Endometrial microvascular endothelial cells (primary cell): Measurements from ENCODE around the gene CEP164. TPM values are rescaled to one million over a fixed set of nuclear protein-coding genes. Genes with fewer than 3 reads are reported as not detected.

ENCODE experiments used
- in situ Hi-C: cut with HindIII; loops from 2 replicates; pipeline ENCODE4 v1.10.0; 2017; ENCODE audit warnings: low sequenced_read_pairs, low pct_unique_long_range_greater_than_20kb; ENCODE audit errors: inconsistent ontology term
- total RNA-seq: library from RNA; depleted of rRNA; stranded (reverse); fragments of >200 nt; gene quantifications from one replicate; pipeline ENCODE4 v1.2.3, GENCODE V29; 2015; ENCODE audit errors: inconsistent ontology term

The CEP164 gene
- 31.1 TPM for total RNA-seq

GRCh38 chr11:117327567-117328374 is at the start of gene CEP164:
Gene CEP164, plus strand, starts transcription at chr11:117327854. Its CDS starts 10,733 bp downstream, at chr11:117338587.
- in situ Hi-C loops, result no loop called here

GRCh38 chr11:117278347-117278746 is 49.3 kb upstream of the CEP164 start:
- in situ Hi-C loops, result no loop called here

GRCh38 chr11:117279711-117280376 is 47.8 kb upstream of the CEP164 start:
- in situ Hi-C loops, result no loop called here

GRCh38 chr11:117281159-117281558 is 46.5 kb upstream of the CEP164 start:
- in situ Hi-C loops, result no loop called here

GRCh38 chr11:117281869-117282268 is 45.8 kb upstream of the CEP164 start:
- in situ Hi-C loops, result no loop called here

GRCh38 chr11:117282956-117283355 is 44.7 kb upstream of the CEP164 start:
- in situ Hi-C loops, result no loop called here

GRCh38 chr11:117284053-117284452 is 43.6 kb upstream of the CEP164 start:
- in situ Hi-C loops, result no loop called here

GRCh38 chr11:117286588-117286987 is 41.1 kb upstream of the CEP164 start:
- in situ Hi-C loops, result no loop called here

- in situ Hi-C loops, result no loop called here
Measured at GRCh38 chr11:117287668-117288067, 40.0 kb upstream of the CEP164 start.

GRCh38 chr11:117289795-117290194 is 37.9 kb upstream of the CEP164 start:
- in situ Hi-C loops, result no loop called here

GRCh38 chr11:117290809-117291396 is 36.8 kb upstream of the CEP164 start, which contains the start of gene BACE1-AS:
Gene BACE1-AS, plus strand, starts transcription at chr11:117291346.
- in situ Hi-C loops, result no loop called here

GRCh38 chr11:117292616-117293015 is 35.0 kb upstream of the CEP164 start:
- in situ Hi-C loops, result no loop called here

GRCh38 chr11:117295438-117296137 is 32.1 kb upstream of the CEP164 start:
- in situ Hi-C loops, result no loop called here

GRCh38 chr11:117296881-117297280 is 30.8 kb upstream of the CEP164 start:
- in situ Hi-C loops, result no loop called here

GRCh38 chr11:117298195-117298594 is 29.5 kb upstream of the CEP164 start:
- in situ Hi-C loops, result no loop called here

GRCh38 chr11:117299351-117300282 is 28.0 kb upstream of the CEP164 start:
- in situ Hi-C loops, result no loop called here

GRCh38 chr11:117300283-117300663 is 27.4 kb upstream of the CEP164 start:
- in situ Hi-C loops, result no loop called here

- in situ Hi-C loops, result no loop called here
Measured at GRCh38 chr11:117300773-117301172, 26.9 kb upstream of the CEP164 start.
